ENCODE results near the gene COL15A1. TPM values are rescaled to one million over a fixed set of nuclear protein-coding genes. Genes with fewer than 3 reads are reported as not detected.

The COL15A1 gene
- total RNA-seq, 2 experiments from 2014 or later: 0.30 to 0.33 TPM

DNA sequence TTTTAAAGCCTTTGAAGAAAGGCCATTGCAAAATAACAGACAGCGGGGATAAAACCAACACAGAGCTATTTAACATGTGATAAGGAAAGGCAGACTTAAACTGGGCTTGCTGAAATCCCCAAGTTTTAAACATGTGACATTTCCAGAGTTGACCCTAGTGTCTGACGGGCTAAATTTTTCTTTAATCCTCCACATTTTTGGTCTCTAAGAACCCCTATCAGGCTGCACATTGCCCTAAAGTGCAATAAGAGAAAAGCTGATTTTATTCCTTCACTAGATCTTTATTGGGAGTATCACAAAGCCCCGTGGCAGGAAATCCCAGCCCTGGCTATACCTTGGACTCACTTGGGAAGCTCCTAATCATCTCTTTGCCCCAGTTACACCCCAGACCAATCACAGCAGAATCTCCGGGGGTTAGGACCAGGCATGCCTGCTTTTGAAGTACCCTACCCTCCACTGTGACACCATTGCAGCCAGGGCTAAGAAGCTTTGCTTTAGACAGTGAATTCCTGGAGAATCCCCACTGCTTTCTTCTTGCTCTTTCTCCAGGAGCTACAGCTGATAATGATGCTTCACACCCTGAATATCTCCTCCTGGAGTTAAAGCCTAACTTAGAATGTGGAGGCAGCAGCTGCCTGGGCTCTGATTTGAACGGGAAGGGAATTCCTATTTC lies 20.1 kb upstream of the COL15A1 start:
- H3K27me3 Mint-ChIP-seq: peaks cover 25% of the 10 kb centered on the region
- H3K9me3 Mint-ChIP-seq: no peaks in the 10 kb centered on the region
- ChIA-PET CTCF (no interaction called here), POLR2A (no interaction called here)
- no peak for DNase-seq
- no peak overlapping the region for H3K27ac Mint-ChIP-seq
- no peak overlapping the region for H3K4me3 Mint-ChIP-seq
- no peaks in the 10 kb centered on the region for H3K36me3 Mint-ChIP-seq (ENCODE audit: low read depth)
- H3K4me1 Mint-ChIP-seq: no peaks in the 10 kb centered on the region

GRCh38 chr9:98924946-98925820 lies 18.5 kb upstream of the COL15A1 start:
- Mint-ChIP-seq H3K36me3 (ENCODE audit: low read depth) (no peaks in the 10 kb centered on the region), H3K4me3 (no peak overlapping the region), H3K4me1 (no peaks in the 10 kb centered on the region), H3K27me3 (peaks cover 38% of the 10 kb centered on the region), H3K27ac (no peak overlapping the region), H3K9me3 (no peaks in the 10 kb centered on the region)
- no peak for DNase-seq
- CTCF ChIA-PET: no interaction called here
- POLR2A ChIA-PET: no interaction called here

DNA sequence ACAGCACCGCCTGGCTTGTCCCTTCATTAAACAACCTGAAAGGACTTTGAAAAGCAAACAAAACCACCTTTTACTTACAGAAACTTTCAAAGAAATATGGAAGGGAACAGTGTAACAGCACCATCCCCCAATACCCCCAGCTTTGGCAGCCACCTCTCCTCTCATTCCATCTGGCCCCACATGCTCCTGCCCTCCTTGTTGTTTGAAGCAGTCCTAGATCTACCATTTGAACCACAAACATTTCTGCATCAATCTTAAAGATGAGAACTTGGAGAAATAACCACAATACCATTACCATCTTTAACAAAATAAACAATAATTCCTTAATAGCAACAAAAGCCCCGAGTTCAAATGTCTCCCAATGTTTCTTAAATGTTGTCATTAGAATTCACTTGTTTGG lies 17.8 kb upstream of the COL15A1 start:
- no peak overlapping the region for H3K27ac Mint-ChIP-seq
- no peak overlapping the region for H3K4me3 Mint-ChIP-seq
- no peaks in the 10 kb centered on the region for H3K9me3 Mint-ChIP-seq
- DNase-seq: no peak
- CTCF ChIA-PET: no interaction called here
- no peaks in the 10 kb centered on the region for H3K4me1 Mint-ChIP-seq
- H3K27me3 Mint-ChIP-seq: peaks cover 39% of the 10 kb centered on the region
- no peaks in the 10 kb centered on the region for H3K36me3 Mint-ChIP-seq (ENCODE audit: low read depth)
- POLR2A ChIA-PET: no interaction called here

- no peaks in the 10 kb centered on the region for H3K4me1 Mint-ChIP-seq
- peaks cover 41% of the 10 kb centered on the region for H3K27me3 Mint-ChIP-seq
- H3K4me3 Mint-ChIP-seq: no peak overlapping the region
- no peak for DNase-seq
- H3K9me3 Mint-ChIP-seq: no peaks in the 10 kb centered on the region
- no peaks in the 10 kb centered on the region for H3K36me3 Mint-ChIP-seq (ENCODE audit: low read depth)
- POLR2A ChIA-PET: no interaction called here
- no peak overlapping the region for H3K27ac Mint-ChIP-seq
- CTCF ChIA-PET: no interaction called here
Measured at GRCh38 chr9:98927724-98928123, 16.0 kb upstream of the COL15A1 start.

DNA sequence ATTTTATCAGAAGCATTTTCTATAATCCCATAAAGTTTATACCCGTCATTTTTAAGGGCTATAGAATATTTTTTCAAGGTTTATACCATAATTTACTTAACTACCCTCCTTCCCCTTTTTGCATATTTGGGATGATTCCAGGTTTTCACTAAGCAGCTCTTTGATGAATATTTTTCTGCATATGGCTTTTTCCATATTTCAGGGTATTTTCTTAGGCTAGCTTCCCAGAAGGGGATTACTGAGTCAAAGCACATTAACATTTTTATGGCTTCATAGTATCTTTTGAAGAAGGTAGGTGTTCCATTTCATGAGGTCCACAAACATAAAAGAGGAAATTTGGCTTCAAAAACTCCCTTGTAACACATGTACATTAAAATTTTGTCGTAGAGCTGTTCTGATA lies 14.6 kb upstream of the COL15A1 start:
- no peaks in the 10 kb centered on the region for H3K9me3 Mint-ChIP-seq
- H3K36me3 Mint-ChIP-seq (ENCODE audit: low read depth): no peaks in the 10 kb centered on the region
- H3K4me1 Mint-ChIP-seq: no peaks in the 10 kb centered on the region
- H3K27me3 Mint-ChIP-seq: peaks cover 37% of the 10 kb centered on the region
- CTCF ChIA-PET: interaction anchor here (0.6 kb wide), 1 partner anchor 19 kb away, joined by 3 read pairs; no protein-coding TSS in a partner anchor
- no peak for DNase-seq
- no peak overlapping the region for H3K27ac Mint-ChIP-seq
- POLR2A ChIA-PET: no interaction called here
- H3K4me3 Mint-ChIP-seq: no peak overlapping the region

DNA sequence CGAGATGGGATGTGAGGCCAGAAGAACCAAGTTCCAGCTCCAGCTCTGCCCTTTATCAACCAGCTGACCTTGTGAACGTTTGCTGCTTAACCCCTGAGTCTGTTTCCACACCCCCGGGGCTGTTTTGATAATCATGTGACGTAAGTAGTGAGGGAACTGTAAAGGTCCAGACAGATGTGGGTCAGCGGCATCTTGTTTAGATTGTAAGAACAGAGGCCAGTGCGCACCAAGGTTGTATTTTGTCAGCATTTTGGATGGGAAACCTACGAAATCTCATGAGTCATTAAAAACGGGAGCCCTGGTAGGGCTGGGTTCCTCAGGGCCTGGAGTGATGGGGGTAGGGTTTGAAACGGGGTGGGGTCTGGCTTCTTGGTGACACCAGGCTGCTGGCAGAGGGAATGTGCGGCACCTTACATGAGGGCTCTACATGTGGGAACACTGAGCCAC lies 13.8 kb upstream of the COL15A1 start:
- H3K36me3 Mint-ChIP-seq (ENCODE audit: low read depth): no peaks in the 10 kb centered on the region
- no peak overlapping the region for H3K4me3 Mint-ChIP-seq
- H3K9me3 Mint-ChIP-seq: no peaks in the 10 kb centered on the region
- no peaks in the 10 kb centered on the region for H3K4me1 Mint-ChIP-seq
- ChIA-PET POLR2A (no interaction called here), CTCF (no interaction called here)
- H3K27ac Mint-ChIP-seq: no peak overlapping the region
- peaks cover 38% of the 10 kb centered on the region for H3K27me3 Mint-ChIP-seq
- no peak for DNase-seq

- no peak for DNase-seq
- H3K36me3 Mint-ChIP-seq (ENCODE audit: low read depth): no peaks in the 10 kb centered on the region
- no peak overlapping the region for H3K27ac Mint-ChIP-seq
- POLR2A ChIA-PET: no interaction called here
- peaks cover 40% of the 10 kb centered on the region for H3K27me3 Mint-ChIP-seq
- H3K9me3 Mint-ChIP-seq: no peaks in the 10 kb centered on the region
- no peak overlapping the region for H3K4me3 Mint-ChIP-seq
- H3K4me1 Mint-ChIP-seq: no peaks in the 10 kb centered on the region
- CTCF ChIA-PET: no interaction called here
Measured at GRCh38 chr9:98930792-98931191, 12.9 kb upstream of the COL15A1 start.

GRCh38 chr9:98931600-98932389 lies 11.9 kb upstream of the COL15A1 start:
- H3K27ac Mint-ChIP-seq: no peak overlapping the region
- no peaks in the 10 kb centered on the region for H3K4me1 Mint-ChIP-seq
- no peaks in the 10 kb centered on the region for H3K36me3 Mint-ChIP-seq (ENCODE audit: low read depth)
- CTCF ChIA-PET: no interaction called here
- POLR2A ChIA-PET: no interaction called here
- H3K27me3 Mint-ChIP-seq: peaks cover 37% of the 10 kb centered on the region
- H3K4me3 Mint-ChIP-seq: no peak overlapping the region
- DNase-seq: no peak
- H3K9me3 Mint-ChIP-seq: no peaks in the 10 kb centered on the region

DNA sequence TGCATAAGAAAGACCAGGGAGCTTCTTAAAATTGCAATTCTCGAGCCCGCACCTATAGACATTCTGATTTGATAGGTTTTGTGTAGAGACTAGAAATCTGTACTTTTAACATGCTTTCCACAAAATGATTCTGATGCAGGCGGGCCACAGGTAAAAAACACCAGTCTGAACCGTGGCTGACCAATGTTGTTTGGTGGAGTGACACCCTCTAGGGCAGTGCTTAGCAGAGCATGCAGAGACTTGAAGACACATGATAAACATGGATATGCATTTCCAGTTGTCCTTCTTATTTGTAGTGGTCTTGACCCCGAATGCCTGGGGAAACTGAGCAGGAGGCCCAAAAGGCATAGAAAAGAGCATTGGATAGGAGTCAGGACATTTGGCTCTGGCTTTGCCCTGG lies 10.5 kb upstream of the COL15A1 start:
- CTCF ChIA-PET: no interaction called here
- Mint-ChIP-seq H3K27ac (no peak overlapping the region), H3K27me3 (peaks cover 40% of the 10 kb centered on the region)

DNA sequence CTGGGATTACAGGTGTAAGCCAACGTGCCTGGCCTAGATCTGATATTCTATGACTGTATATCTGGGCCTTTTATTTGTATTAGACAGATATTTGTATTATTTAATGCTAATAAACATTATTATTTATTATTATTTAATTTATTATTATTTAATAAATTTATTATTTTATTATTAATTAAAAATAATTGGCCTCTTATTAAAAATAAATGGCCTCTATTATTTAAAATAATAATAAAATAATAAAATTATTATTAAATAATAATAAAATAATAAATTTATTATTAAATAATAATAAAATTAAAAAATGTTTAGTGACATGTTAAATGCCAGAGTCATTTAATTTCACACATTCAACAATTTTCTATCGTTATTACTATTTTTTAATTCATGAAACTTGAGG lies 9.8 kb upstream of the COL15A1 start:
- no peaks in the 10 kb centered on the region for H3K9me3 Mint-ChIP-seq
- H3K36me3 Mint-ChIP-seq (ENCODE audit: low read depth): no peaks in the 10 kb centered on the region
- ChIA-PET CTCF (no interaction called here), POLR2A (no interaction called here)
- no peaks in the 10 kb centered on the region for H3K4me1 Mint-ChIP-seq
- DNase-seq: no peak
- peaks cover 35% of the 10 kb centered on the region for H3K27me3 Mint-ChIP-seq
- no peak overlapping the region for H3K4me3 Mint-ChIP-seq
- H3K27ac Mint-ChIP-seq: no peak overlapping the region

More for the DNA sequence above, 10.5 kb upstream of the COL15A1 start:
- H3K4me1 Mint-ChIP-seq: no peaks in the 10 kb centered on the region
- no peak overlapping the region for H3K4me3 Mint-ChIP-seq
- DNase-seq: no peak
- no peaks in the 10 kb centered on the region for H3K9me3 Mint-ChIP-seq
- no peaks in the 10 kb centered on the region for H3K36me3 Mint-ChIP-seq (ENCODE audit: low read depth)
- POLR2A ChIA-PET: no interaction called here

GRCh38 chr9:98935071-98935505 lies 8.6 kb upstream of the COL15A1 start:
- no peak overlapping the region for H3K27ac Mint-ChIP-seq
- ChIA-PET CTCF (no interaction called here), POLR2A (no interaction called here)
- no peaks in the 10 kb centered on the region for H3K36me3 Mint-ChIP-seq (ENCODE audit: low read depth)
- peaks cover 34% of the 10 kb centered on the region for H3K27me3 Mint-ChIP-seq
- H3K9me3 Mint-ChIP-seq: no peaks in the 10 kb centered on the region
- H3K4me1 Mint-ChIP-seq: no peaks in the 10 kb centered on the region
- DNase-seq: no peak
- no peak overlapping the region for H3K4me3 Mint-ChIP-seq

GRCh38 chr9:98940276-98940675 lies 3.4 kb upstream of the COL15A1 start:
- DNase-seq: no peak
- POLR2A ChIA-PET: no interaction called here
- no peaks in the 10 kb centered on the region for H3K9me3 Mint-ChIP-seq
- H3K27me3 Mint-ChIP-seq: peaks cover 66% of the 10 kb centered on the region
- H3K27ac Mint-ChIP-seq: no peak overlapping the region
- H3K36me3 Mint-ChIP-seq (ENCODE audit: low read depth): no peaks in the 10 kb centered on the region
- no peak overlapping the region for H3K4me3 Mint-ChIP-seq
- CTCF ChIA-PET: no interaction called here
- peaks cover 11% of the 10 kb centered on the region for H3K4me1 Mint-ChIP-seq

DNA sequence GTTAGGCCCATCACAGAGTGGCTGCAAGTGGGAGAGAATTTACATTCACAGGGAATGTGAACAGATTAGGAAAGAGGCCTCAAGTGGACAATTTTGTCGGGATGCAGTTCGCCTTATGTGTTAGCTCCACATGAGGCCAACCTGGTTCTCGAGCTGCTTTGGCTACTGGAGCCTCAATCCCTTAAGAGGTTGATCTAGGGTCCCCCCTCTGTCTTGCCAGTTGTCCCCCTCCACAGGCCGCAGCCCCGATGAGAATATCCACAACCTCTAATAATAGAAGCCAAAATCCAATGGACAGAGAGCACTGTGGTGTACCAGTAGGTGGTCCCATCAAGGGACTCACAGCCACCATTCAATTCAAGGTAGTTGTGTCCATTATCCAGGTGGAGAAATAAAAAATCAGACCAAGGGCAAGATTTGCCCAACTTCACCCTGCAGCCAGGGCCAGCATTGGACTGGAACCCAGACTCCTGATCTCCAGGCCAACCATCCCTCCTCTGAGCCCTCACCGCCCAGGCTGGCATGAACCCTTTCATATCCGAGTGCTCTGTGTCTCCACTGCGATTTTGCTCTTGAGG lies 1.7 kb upstream of the COL15A1 start:
- H3K36me3 Mint-ChIP-seq (ENCODE audit: low read depth): no peaks in the 10 kb centered on the region
- H3K4me3 Mint-ChIP-seq: no peak overlapping the region
- H3K27ac Mint-ChIP-seq: no peak overlapping the region
- H3K9me3 Mint-ChIP-seq: no peaks in the 10 kb centered on the region
- H3K4me1 Mint-ChIP-seq: peaks cover 11% of the 10 kb centered on the region
- no peak for DNase-seq
- CTCF ChIA-PET: no interaction called here
- H3K27me3 Mint-ChIP-seq: peaks cover 73% of the 10 kb centered on the region
- POLR2A ChIA-PET: no interaction called here
